HepG2 (cell line): ENCODE measurements around the gene TET2. TPM values are rescaled to one million over a fixed set of nuclear protein-coding genes. Genes with fewer than 3 reads are reported as not detected.

ENCODE experiments used
- ELK4 ChIP-seq: sonication (generic); formaldehyde crosslinking; IDR thresholded peaks from 2 replicates; pipeline ENCODE4 v1.9.0; 2021; ENCODE audit warnings: missing genetic modification reagents, borderline replicate concordance
- KIAA2018 ChIP-seq: sonication (generic); formaldehyde crosslinking; IDR thresholded peaks from 2 replicates; pipeline ENCODE4 v1.5.0; 2020; ENCODE audit warnings: mild to moderate bottlenecking, missing genetic modification reagents, borderline replicate concordance
- KLF16 ChIP-seq, 2 experiments: sonication (generic) in 1 of 2; formaldehyde crosslinking in 1 of 2; IDR thresholded peaks; 2 replicates each; pipeline versions ENCODE4 v1.6.1 to v1.8.0; 2016 to 2023; ENCODE audit warnings: missing genetic modification reagents in 2 of 2, missing compliant biosample characterization in 1 of 2
- MEIS2 ChIP-seq: sonication (generic); formaldehyde crosslinking; IDR thresholded peaks from 2 replicates; pipeline ENCODE4 v1.9.0; 2021; ENCODE audit warnings: mild to moderate bottlenecking, missing genetic modification reagents
- PAX8 ChIP-seq: sonication (generic); formaldehyde crosslinking; IDR thresholded peaks from 2 replicates; pipeline ENCODE4 v1.8.0; 2022; ENCODE audit warnings: mild to moderate bottlenecking, missing genetic modification reagents, borderline replicate concordance
- PBX3 ChIP-seq: sonication (generic); formaldehyde crosslinking; IDR thresholded peaks from 2 replicates; pipeline ENCODE4 v1.8.1; 2023; ENCODE audit warnings: missing genetic modification reagents, inconsistent platforms, borderline replicate concordance
- YEATS4 ChIP-seq: sonication (generic); formaldehyde crosslinking; IDR thresholded peaks from 2 replicates; pipeline ENCODE4 v1.4.0; 2020; ENCODE audit warnings: missing genetic modification reagents, borderline replicate concordance
- ZFP36L1 ChIP-seq: sonication (generic); formaldehyde crosslinking; IDR thresholded peaks from 2 replicates; pipeline ENCODE4 v1.8.0; 2022; ENCODE audit warnings: mild to moderate bottlenecking, missing genetic modification reagents, moderate library complexity
- ZNF543 ChIP-seq: sonication (generic); formaldehyde crosslinking; IDR thresholded peaks from 2 replicates; pipeline ENCODE4 v1.4.0; 2020; ENCODE audit warnings: mild to moderate bottlenecking, missing genetic modification reagents
- polyA plus RNA-seq, 8 experiments: library from polyadenylated mRNA; depleted of rRNA in 3 of 8; stranded (reverse) in 7 of 8; unstranded in 1 of 8; fragments of >200 nt; fragmentation: Illumina TruSeq in 4 of 8; extraction: Trizol in 4 of 8; gene quantifications; 2 replicates each; pipeline versions ENCODE4 v1.2.1 to v1.2.3, GENCODE V29; 2011 to 2016; ENCODE audit warnings: low read depth in 4 of 8, missing spikeins in 1 of 8, mixed read lengths in 1 of 8; ENCODE audit not compliant: insufficient read depth in 1 of 8
- total RNA-seq, 5 experiments: library from RNA; depleted of rRNA; stranded (reverse); fragments of >200 nt; fragmentation: Illumina TruSeq; extraction: Trizol; gene quantifications; 2 replicates each; pipeline ENCODE4 v1.2.3, GENCODE V29; 2016; ENCODE audit warnings: low read depth in 1 of 5

Gene TET2
- total and polyA plus RNA-seq, 2 of the 13 experiments (the other 11 are each of a cell fraction or from before 2014, with no cell fraction given) = 4.7 to 4.8 TPM

GRCh38 chr4:105234582-105234981 lies 87.9 kb downstream of the TET2 start (continued):
- TF ChIP-seq MEIS2 (CRISPR knock-in tag) (no peak), PAX8 (CRISPR knock-in tag) (no peak), ZNF543 (CRISPR knock-in tag) (no peak), ZFP36L1 (no peak), YEATS4 (CRISPR knock-in tag) (no peak), KLF16 (CRISPR knock-in tag; IDR thresholded peaks at IDR 0.05) (no peak), ELK4 (no peak), PBX3 (CRISPR knock-in tag) (no peak), KIAA2018 (CRISPR knock-in tag) (no peak)
